HepG2 (cell line): Measurements from ENCODE around the gene BAHD1. TPM values are rescaled to one million over a fixed set of nuclear protein-coding genes. Genes with fewer than 3 reads are reported as not detected.
A peak's percentile ranks its signal among the peaks of the same experiment; 100 is the strongest.

Experiments used
- AHR ChIP-seq: IDR thresholded peaks from 2 replicates; pipeline ENCODE4 v1.6.1; 2018; ENCODE audit warnings: missing genetic modification reagents, missing compliant biosample characterization
- ARNT2 ChIP-seq: sonication (generic); formaldehyde crosslinking; IDR thresholded peaks from 2 replicates; pipeline ENCODE4 v1.8.0; 2022; ENCODE audit warnings: mild to moderate bottlenecking, low read depth, missing genetic modification reagents, moderate library complexity
- BCLAF1 ChIP-seq: fragments of 450-650 bp; IDR thresholded peaks from 2 replicates; pipeline ENCODE4 v1.6.1; 2017; ENCODE audit warnings: mild to moderate bottlenecking
- BRCA1 ChIP-seq: sonication (generic); formaldehyde crosslinking; IDR thresholded peaks from 2 replicates; pipeline ENCODE4 v1.4.0; 2020; ENCODE audit warnings: missing genetic modification reagents
- E2F2 ChIP-seq: sonication (generic); formaldehyde crosslinking; IDR thresholded peaks from 2 replicates; pipeline ENCODE4 v1.4.0; 2020; ENCODE audit warnings: missing genetic modification reagents, borderline replicate concordance
- GABPB1 ChIP-seq: IDR thresholded peaks from 2 replicates; pipeline ENCODE4 v1.6.1; 2016; ENCODE audit warnings: mild to moderate bottlenecking, missing genetic modification reagents, moderate library complexity, missing compliant biosample characterization
- GTF2F1 ChIP-seq: fragments of 150-350 bp; IDR thresholded peaks from 2 replicates; pipeline ENCODE4 v1.6.1; 2014; ENCODE audit warnings: low read length
- MATR3 ChIP-seq: sonication (generic); formaldehyde crosslinking; IDR thresholded peaks from 2 replicates; pipeline ENCODE4 v1.4.0; 2020; ENCODE audit warnings: missing genetic modification reagents
- NFYB ChIP-seq: sonication (generic); formaldehyde crosslinking; IDR thresholded peaks from 2 replicates; pipeline ENCODE4 v1.4.0; 2020; ENCODE audit warnings: missing genetic modification reagents
- PAXIP1 ChIP-seq: sonication (generic); formaldehyde crosslinking; conservative IDR thresholded peaks from 2 replicates; pipeline ENCODE4 v1.4.0; 2020; ENCODE audit warnings: mild to moderate bottlenecking, missing genetic modification reagents, moderate library complexity
- POGZ ChIP-seq: sonication (generic); formaldehyde crosslinking; IDR thresholded peaks from 2 replicates; pipeline ENCODE4 v1.4.0; 2020; ENCODE audit warnings: mild to moderate bottlenecking, missing genetic modification reagents
- RAD51 ChIP-seq: fragments of 450-650 bp; IDR thresholded peaks from 2 replicates; pipeline ENCODE4 v1.6.1; 2016; ENCODE audit warnings: borderline replicate concordance
- SYNCRIP ChIP-seq: fragments of 200-400 bp; formaldehyde crosslinking; IDR thresholded peaks from 2 replicates; pipeline ENCODE4 v1.6.1; 2018; ENCODE audit warnings: mild to moderate bottlenecking, low read depth, low read length; ENCODE audit not compliant: insufficient read depth
- TFDP1 ChIP-seq: IDR thresholded peaks from 2 replicates; pipeline ENCODE4 v1.6.1; 2016; ENCODE audit warnings: missing compliant biosample characterization, missing genetic modification reagents, borderline replicate concordance
- ZBTB1 ChIP-seq: sonication (generic); formaldehyde crosslinking; IDR thresholded peaks from 2 replicates; pipeline ENCODE4 v1.4.0; 2020; ENCODE audit warnings: missing genetic modification reagents, borderline replicate concordance
- ZFP82 ChIP-seq: sonication (generic); formaldehyde crosslinking; IDR thresholded peaks from 2 replicates; pipeline ENCODE4 v1.5.1; 2020; ENCODE audit warnings: mild to moderate bottlenecking, missing genetic modification reagents, borderline replicate concordance
- ZNF260 ChIP-seq: sonication (generic); formaldehyde crosslinking; IDR thresholded peaks from 2 replicates; pipeline ENCODE4 v1.4.0; 2020; ENCODE audit warnings: missing genetic modification reagents, low read depth, mild to moderate bottlenecking, borderline replicate concordance
- ZNF3 ChIP-seq: IDR thresholded peaks from 2 replicates; pipeline ENCODE4 v1.7.0; 2017; ENCODE audit warnings: inconsistent platforms
- ZNF441 ChIP-seq: sonication (generic); formaldehyde crosslinking; IDR thresholded peaks from 2 replicates; pipeline ENCODE4 v1.7.0; 2021; ENCODE audit warnings: missing genetic modification reagents, borderline replicate concordance
- polyA plus RNA-seq, 8 experiments: library from polyadenylated mRNA; depleted of rRNA in 3 of 8; stranded (reverse) in 7 of 8; unstranded in 1 of 8; fragments of >200 nt; fragmentation: Illumina TruSeq in 4 of 8; extraction: Trizol in 4 of 8; gene quantifications; 2 replicates each; pipeline versions ENCODE4 v1.2.1 to v1.2.3, GENCODE V29; 2011 to 2016; ENCODE audit warnings: low read depth in 4 of 8, missing spikeins in 1 of 8, mixed read lengths in 1 of 8; ENCODE audit not compliant: insufficient read depth in 1 of 8
- total RNA-seq, 5 experiments: library from RNA; depleted of rRNA; stranded (reverse); fragments of >200 nt; fragmentation: Illumina TruSeq; extraction: Trizol; gene quantifications; 2 replicates each; pipeline ENCODE4 v1.2.3, GENCODE V29; 2016; ENCODE audit warnings: low read depth in 1 of 5

BAHD1 gene
- total and polyA plus RNA-seq, 2 of the 13 experiments (the other 11 are each of a cell fraction or from before 2014, with no cell fraction given) = 3.3 to 8.7 TPM

GRCh38 chr15:40440743-40441564 is at the start of gene BAHD1 (continued):
- TF ChIP-seq GTF2F1 (no peak), POGZ (CRISPR knock-in tag) (no peak), BRCA1 (CRISPR knock-in tag) (no peak), AHR (no peak), PAXIP1 (CRISPR knock-in tag) (0 out of 2 replicates have a peak, but pooled peaks have one; percentile 2), NFYB (CRISPR knock-in tag) (peak; percentile 88), ZFP82 (CRISPR knock-in tag) (no peak), ZNF3 (no peak), ZNF441 (no peak), BCLAF1 (no peak), TFDP1 (peak; percentile 40; the same call in 1 of the 2 replicates), RAD51 (no peak), E2F2 (CRISPR knock-in tag) (no peak), MATR3 (CRISPR knock-in tag) (no peak), SYNCRIP (no peak), ARNT2 (CRISPR knock-in tag) (no peak), GABPB1 (CRISPR knock-in tag) (peak; percentile 79), ZBTB1 (CRISPR knock-in tag) (no peak), ZNF260 (no peak)
- TF ChIP-seq, all 625 proteins: peak for 36
